GM19023 (cell line): ENCODE data around the gene DPYD.

ENCODE experiments used
- ATAC-seq: cut with Tn5 transposase; IDR thresholded peaks from one replicate; pipeline ENCODE4 v1.9.1; 2021; ENCODE audit warnings: mild to moderate bottlenecking, moderate library complexity; ENCODE audit not compliant: unreplicated experiment

DPYD gene

GRCh38 chr1:97461782-97462181 is 459.1 kb downstream of the DPYD start:
- peak; percentile 90 for ATAC-seq

- ATAC-seq, result no peak
These were observed 463.3 kb downstream of the DPYD start for GRCh38 chr1:97457446-97458089.

GRCh38 chr1:97451944-97452343 is 468.9 kb downstream of the DPYD start:
- no peak for ATAC-seq

GRCh38 chr1:97451046-97451826 is 469.6 kb downstream of the DPYD start:
- ATAC-seq, result no peak

GRCh38 chr1:97441966-97442365 is 478.9 kb downstream of the DPYD start:
- ATAC-seq, result no peak

GRCh38 chr1:97433824-97434177 is 487.0 kb downstream of the DPYD start:
- ATAC-seq, result no peak

- ATAC-seq, result no peak
These were observed 487.6 kb downstream of the DPYD start for GRCh38 chr1:97433094-97433823.

- no peak for ATAC-seq
These were observed 493.5 kb downstream of the DPYD start for GRCh38 chr1:97427371-97427770.

GRCh38 chr1:97424209-97424608 is 496.6 kb downstream of the DPYD start:
- ATAC-seq, result no peak

- ATAC-seq, result no peak
These were observed 497.4 kb downstream of the DPYD start for GRCh38 chr1:97423403-97423802.

- no peak for ATAC-seq
These were observed 503.2 kb downstream of the DPYD start for GRCh38 chr1:97417661-97418060.

- no peak for ATAC-seq
These were observed 506.0 kb downstream of the DPYD start for GRCh38 chr1:97414682-97415312.

- no peak for ATAC-seq
These were observed 508.1 kb downstream of the DPYD start for GRCh38 chr1:97412737-97413136.

- no peak for ATAC-seq
These were observed 508.7 kb downstream of the DPYD start for GRCh38 chr1:97412166-97412565.

GRCh38 chr1:97396463-97396862 is 524.4 kb downstream of the DPYD start:
- no peak for ATAC-seq

GRCh38 chr1:97392701-97393100 is 528.1 kb downstream of the DPYD start:
- no peak for ATAC-seq

GRCh38 chr1:97385536-97386277 is 535.1 kb downstream of the DPYD start:
- ATAC-seq, result no peak

GRCh38 chr1:97384294-97384968 is 536.4 kb downstream of the DPYD start:
- no peak for ATAC-seq

- no peak for ATAC-seq
These were observed 537.0 kb downstream of the DPYD start for GRCh38 chr1:97383797-97384196.

GRCh38 chr1:97382206-97382605 is 538.6 kb downstream of the DPYD start:
- ATAC-seq, result no peak
